Suprapubic skin (tissue), 4 donors: ENCODE data around the gene GPBAR1.

Experiments used
- CTCF ChIP-seq, 2 donors: fragments of 200-600 bp in 1 of 2; fragments of 450-650 bp in 1 of 2; sonication (generic) in 1 of 2; IDR thresholded peaks; one replicate each; pipeline ENCODE4 v1.5.1; 2016 to 2019; ENCODE audit warnings: antibody characterized with exemption in 2 of 2, mild to moderate bottlenecking in 1 of 2, moderate library complexity in 1 of 2
- EP300 ChIP-seq: sonication (generic); formaldehyde crosslinking; IDR thresholded peaks from one replicate; pipeline ENCODE4 v1.6.1; 2017; ENCODE audit warnings: antibody characterized with exemption
- POLR2A ChIP-seq, 2 donors: fragments of 450-650 bp; IDR thresholded peaks; one replicate each; pipeline ENCODE4 v1.6.1; 2017; ENCODE audit warnings: antibody characterized with exemption in 2 of 2, mild to moderate bottlenecking in 2 of 2, moderate library complexity in 2 of 2
- POLR2AphosphoS5 ChIP-seq, 3 donors: sonication (generic); formaldehyde crosslinking; IDR thresholded peaks; one replicate each; pipeline ENCODE4 v1.6.1; 2017; ENCODE audit warnings: antibody characterized with exemption in 3 of 3

GRCh38 chr2:218252509-218253231 is 8.1 kb upstream of the GPBAR1 start:
- no peak for TF ChIP-seq EP300
- TF ChIP-seq POLR2AphosphoS5 (IDR thresholded peaks at IDR 0.05), result no peak
- no peak for TF ChIP-seq CTCF (IDR thresholded peaks at IDR 0.05)
- TF ChIP-seq POLR2A (IDR thresholded peaks at IDR 0.05), result no peak
